22Rv1 (cell line): ENCODE data around the gene DPH7.
"Not testable (repeated sequence)": the region's sequence is repeated elsewhere in the genome, so short reads cannot be mapped to it uniquely, and the experiment has no call there.

Experiments used
- H3K27ac ChIP-seq: fragments of 450-650 bp; 2 replicates; pipeline ENCODE4 v1.5.1; 2017
- ZFX ChIP-seq: fragments of 450-650 bp; IDR thresholded peaks from 2 replicates; pipeline ENCODE4 v1.6.1; 2017; ENCODE audit warnings: antibody characterized with exemption, borderline replicate concordance
- TF ChIP-seq, protein P1 (sequence below): fragments of 450-650 bp; IDR thresholded peaks from 2 replicates; pipeline ENCODE4 v1.5.1; 2017; ENCODE audit warnings: mild to moderate bottlenecking

DPH7 gene

DNA sequence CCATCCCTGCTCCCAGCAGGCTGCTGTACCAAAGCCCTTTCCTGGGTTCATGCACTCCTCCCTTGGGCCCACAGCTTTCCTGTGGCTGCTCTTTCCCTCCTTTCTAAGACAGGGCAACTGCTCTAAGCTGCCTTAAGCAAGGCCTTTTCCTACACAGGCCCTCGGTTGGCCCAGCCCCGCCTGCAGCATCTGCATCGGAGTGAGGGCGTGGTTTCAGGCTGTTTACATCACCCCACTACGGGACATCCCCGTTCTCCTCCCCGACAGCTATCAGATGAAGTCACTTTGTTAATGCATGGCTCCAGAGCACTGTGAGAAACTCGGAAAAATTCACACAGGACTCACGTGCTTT lies 3.4 kb downstream of the DPH7 start:
- no peak overlapping the region for H3K27ac ChIP-seq
- TF ChIP-seq ZFX: no peak
- TF ChIP-seq, protein P1, sequence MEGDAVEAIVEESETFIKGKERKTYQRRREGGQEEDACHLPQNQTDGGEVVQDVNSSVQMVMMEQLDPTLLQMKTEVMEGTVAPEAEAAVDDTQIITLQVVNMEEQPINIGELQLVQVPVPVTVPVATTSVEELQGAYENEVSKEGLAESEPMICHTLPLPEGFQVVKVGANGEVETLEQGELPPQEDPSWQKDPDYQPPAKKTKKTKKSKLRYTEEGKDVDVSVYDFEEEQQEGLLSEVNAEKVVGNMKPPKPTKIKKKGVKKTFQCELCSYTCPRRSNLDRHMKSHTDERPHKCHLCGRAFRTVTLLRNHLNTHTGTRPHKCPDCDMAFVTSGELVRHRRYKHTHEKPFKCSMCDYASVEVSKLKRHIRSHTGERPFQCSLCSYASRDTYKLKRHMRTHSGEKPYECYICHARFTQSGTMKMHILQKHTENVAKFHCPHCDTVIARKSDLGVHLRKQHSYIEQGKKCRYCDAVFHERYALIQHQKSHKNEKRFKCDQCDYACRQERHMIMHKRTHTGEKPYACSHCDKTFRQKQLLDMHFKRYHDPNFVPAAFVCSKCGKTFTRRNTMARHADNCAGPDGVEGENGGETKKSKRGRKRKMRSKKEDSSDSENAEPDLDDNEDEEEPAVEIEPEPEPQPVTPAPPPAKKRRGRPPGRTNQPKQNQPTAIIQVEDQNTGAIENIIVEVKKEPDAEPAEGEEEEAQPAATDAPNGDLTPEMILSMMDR: no peak

DNA sequence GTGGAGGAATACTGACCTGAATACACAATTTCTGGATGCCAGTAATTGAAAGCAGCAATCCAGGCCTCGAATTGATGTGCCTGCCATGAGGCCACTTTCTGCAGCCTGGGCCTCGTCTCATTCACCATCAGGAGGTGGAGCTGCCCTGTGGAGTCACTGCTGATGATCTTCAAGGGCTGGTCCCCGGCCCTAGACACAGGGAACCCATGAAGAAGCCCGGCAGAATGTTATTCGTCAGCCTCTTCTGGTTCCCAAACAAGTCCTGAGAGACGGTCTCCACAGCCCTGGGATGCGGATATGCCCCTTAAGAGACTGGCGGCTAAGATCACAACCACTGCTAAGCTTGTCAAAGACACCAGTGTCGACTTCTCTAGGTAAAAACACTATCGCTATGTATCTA lies 4.5 kb downstream of the DPH7 start:
- TF ChIP-seq ZFX: no peak
- TF ChIP-seq, protein P1: no peak
- H3K27ac ChIP-seq: no peak overlapping the region

DNA sequence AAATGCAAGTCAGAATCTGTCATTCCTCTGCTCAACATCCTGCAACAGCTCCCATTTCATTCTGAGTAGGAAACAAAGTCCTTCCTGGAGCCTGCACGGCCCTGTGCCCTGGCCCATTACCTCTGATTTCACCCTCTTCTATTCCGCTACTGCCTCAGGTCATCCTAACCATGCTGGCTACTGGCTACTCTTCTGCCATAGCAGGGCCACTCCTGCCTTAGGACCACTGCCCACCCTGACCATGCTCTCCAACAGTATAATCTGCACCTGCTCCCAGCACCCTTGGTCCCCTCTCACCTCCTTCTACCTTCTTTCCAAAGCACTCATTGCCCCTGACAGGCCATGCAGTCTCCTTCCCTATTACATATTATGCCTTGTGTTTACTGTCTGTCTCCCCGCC lies 8.2 kb downstream of the DPH7 start:
- no peak for TF ChIP-seq ZFX
- TF ChIP-seq, protein P1: no peak
- H3K27ac ChIP-seq: no peak overlapping the region

DNA sequence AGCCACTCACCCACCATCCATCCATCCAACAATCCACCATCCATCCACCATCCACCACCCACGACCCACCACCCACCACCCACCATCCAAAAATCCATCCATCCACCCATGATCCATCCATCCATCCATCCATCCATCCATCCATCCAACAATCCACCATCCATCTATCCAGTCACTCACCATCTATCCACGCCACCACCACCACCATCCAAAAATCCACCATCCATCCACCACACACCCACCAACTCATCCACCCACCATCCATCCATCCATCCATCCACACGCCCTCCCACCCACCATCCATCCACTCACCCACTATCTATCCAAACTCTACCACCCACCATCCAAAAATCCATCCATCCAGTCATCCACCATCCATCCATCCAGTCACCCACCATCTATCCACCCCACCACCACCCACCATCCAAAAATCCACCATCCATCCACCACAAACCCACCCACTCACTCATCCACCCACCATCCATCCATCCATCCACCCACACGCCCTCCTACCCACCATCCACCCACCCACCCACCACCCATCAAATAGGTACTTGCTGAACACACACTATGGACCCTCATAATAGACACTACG lies 9.0 kb downstream of the DPH7 start:
- no peak overlapping the region for H3K27ac ChIP-seq
- TF ChIP-seq ZFX: no peak

DNA sequence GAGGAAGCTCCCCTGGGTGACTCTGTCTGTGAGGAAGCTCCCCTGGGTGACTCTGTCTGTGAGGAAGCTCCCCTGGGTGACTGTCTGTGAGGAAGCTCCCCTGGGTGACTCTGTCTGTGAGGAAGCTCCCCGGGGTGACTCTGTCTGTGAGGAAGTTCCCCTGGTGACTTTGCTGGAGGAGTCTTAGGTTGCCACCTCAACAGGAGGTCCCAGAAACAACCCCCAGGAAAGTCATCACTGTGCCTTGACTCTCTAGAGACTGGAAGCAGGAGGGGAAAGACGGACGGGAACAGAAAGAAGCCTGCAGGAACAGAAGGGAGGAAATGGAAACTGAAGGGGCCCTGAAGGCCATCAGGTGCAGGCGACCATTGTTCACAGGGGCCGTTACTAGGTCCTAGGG lies 10.3 kb downstream of the DPH7 start:
- H3K27ac ChIP-seq: not testable (repeated sequence)

DNA sequence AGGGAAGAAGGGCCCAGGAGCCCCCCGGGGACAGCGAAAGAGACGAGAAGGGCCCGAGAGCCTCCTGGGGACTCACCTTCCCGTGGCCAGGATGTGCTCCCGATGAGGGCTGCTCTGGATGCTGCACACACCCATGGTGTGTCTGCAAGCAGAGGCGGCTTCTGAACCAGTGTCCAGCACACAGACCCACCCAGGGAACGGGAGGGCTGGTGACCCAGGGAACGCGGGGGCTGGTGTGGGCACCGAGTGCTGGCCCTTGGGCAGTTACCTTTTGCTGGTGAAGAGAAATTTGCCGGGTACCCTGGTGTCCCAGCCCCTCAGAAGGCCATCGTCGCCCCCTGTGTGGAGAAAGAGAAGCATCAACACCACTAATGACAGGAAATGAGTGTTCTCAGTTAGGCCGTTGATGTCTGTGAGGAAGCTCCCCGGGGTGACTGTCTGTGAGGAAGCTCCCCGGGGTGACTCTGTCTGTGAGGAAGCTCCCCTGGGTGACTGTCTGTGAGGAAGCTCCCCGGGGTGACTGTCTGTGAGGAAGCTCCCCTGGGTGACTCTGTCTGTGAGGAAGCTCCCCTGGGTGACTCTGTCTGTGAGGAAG lies 13.8 kb downstream of the DPH7 start:
- TF ChIP-seq ZFX: no peak
- TF ChIP-seq, protein P1: no peak
- H3K27ac ChIP-seq: no peak overlapping the region

DNA sequence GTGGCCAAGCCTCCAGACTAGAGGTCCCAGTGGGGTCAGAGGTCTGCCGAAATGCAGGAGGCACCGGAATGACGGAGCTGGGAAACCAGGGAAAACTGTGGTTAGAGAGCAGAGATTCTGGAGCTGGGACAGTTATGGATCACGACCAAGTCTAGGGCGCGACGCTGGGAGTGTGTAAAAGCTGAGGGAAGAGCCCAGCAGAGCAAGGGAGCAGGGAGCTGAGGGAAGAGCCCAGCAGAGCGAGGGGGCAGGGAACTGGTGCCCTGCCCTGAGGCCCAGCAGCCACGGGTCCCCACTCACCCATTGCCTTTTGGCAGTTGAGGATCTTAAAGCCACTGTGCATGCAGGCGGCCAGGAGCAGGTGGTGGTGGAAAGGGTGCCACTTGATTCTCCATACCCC lies 14.6 kb downstream of the DPH7 start:
- TF ChIP-seq, protein P1: no peak
- TF ChIP-seq ZFX: no peak
- no peak overlapping the region for H3K27ac ChIP-seq

DNA sequence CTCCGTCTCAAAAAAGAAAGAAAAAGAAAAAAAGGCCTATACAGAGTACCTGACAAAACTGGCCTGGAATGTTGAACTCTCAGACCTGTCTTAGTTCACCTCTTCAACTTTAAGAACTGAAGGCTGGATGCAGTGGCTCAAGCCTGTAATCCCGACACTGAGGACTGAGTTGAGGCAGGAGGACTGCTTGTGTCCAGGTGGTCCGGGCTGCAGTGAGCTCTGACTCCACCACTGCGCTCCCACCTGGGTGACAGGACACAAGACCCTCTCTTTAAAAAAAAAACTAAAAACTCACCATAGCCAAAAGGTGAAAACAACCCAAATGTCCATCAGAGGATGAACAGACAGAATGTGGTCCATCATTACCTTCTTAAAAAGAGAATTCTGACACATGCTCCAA lies 20.6 kb downstream of the DPH7 start:
- no peak overlapping the region for H3K27ac ChIP-seq
- TF ChIP-seq ZFX: no peak
- TF ChIP-seq, protein P1: no peak
